MG63 (cell line): ENCODE data around the gene MFNG. TPM values are rescaled to one million over a fixed set of nuclear protein-coding genes. Genes with fewer than 3 reads are reported as not detected.
"Not testable (repeated sequence)": the region's sequence is repeated elsewhere in the genome, so short reads cannot be mapped to it uniquely, and the experiment has no call there.

Source experiments
- DNase-seq: peaks from one replicate; pipeline ENCODE4 v3.0.0-alpha.2; 2020
- H3K27me3 ChIP-seq: fragments of 250-450 bp; sonication (Bioruptor Pico); 2 replicates; pipeline ENCODE4 v1.5.1; 2020; ENCODE audit warnings: mild to moderate bottlenecking, moderate library complexity
- H3K36me3 ChIP-seq: fragments of 250-450 bp; sonication (Bioruptor Pico); 2 replicates; pipeline ENCODE4 v1.5.1; 2020; ENCODE audit warnings: mild to moderate bottlenecking, moderate library complexity
- H3K4me3 ChIP-seq: fragments of 250-450 bp; sonication (Bioruptor Pico); 2 replicates; pipeline ENCODE4 v1.5.1; 2020; ENCODE audit warnings: mild to moderate bottlenecking, moderate library complexity
- H3K9me3 ChIP-seq: fragments of 250-450 bp; sonication (Bioruptor Pico); 2 replicates; pipeline ENCODE4 v1.5.1; 2020; ENCODE audit warnings: mild to moderate bottlenecking, moderate library complexity
- total RNA-seq: library from RNA; depleted of rRNA; stranded (reverse); fragments of >200 nt; shearing (Covaris generic); gene quantifications from 2 replicates; pipeline ENCODE4 v1.2.3, GENCODE V29; 2014; ENCODE audit warnings: low replicate concordance

The MFNG gene
- total RNA-seq, 1 experiment from 2014 or later: 0.66 TPM

DNA sequence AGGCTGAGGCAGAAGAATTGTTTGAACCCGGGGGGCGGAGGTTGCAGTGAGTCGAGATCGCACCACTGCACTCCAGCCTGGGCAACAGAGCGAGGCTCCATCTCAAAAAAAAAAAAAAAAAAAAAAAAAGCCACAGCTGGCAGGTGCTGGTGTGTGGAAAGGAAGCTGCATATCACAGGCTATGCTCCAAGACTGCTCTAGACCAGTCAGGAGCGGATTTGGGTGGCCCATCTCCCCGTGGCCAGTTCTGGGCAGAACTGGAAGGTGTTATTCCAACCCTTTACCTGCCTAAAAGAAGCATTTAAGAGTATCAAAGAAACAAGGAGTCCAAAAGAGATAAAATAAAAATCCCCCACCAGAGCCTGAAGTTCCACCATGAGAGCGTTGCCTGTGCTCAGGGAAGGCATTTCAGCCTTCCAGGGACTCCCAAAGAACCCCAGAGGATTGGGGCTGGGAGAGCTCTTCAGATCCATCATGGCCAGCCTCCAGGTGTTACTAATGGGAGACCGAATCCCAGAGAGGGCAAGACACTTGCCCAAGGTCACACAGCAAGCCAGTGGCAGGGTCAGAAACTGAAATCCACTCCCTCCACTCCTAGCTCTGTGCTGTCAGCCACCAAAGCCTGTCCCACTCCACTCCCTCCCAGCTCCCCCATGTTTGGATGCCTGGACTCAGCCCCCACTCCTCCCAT lies 14.3 kb downstream of the MFNG start:
- H3K4me3 ChIP-seq: no peak overlapping the region
- H3K27me3 ChIP-seq: no peaks in the 10 kb centered on the region
- DNase-seq: no peak
- H3K9me3 ChIP-seq: no peaks in the 10 kb centered on the region
- H3K36me3 ChIP-seq: no peaks in the 10 kb centered on the region

DNA sequence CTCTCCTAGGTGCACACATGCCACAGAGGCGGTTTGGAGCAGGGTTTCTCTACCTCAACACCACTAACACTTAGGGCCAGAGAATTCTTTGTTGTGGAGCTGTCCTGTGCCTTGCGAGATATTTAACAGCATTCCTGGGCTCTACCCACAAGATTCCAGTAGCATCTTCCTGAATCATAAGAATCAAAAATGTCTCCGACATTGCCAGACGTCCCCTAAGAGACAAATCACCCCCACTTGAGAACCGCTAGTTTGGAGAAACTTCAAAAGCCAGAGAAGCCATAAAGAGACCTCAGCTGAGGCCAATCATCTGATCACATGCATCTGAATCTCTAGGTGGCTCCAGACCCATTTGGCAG lies 16.1 kb downstream of the MFNG start:
- no peak for DNase-seq
- Histone ChIP-seq H3K4me3 (no peak overlapping the region), H3K36me3 (no peaks in the 10 kb centered on the region), H3K9me3 (no peaks in the 10 kb centered on the region), H3K27me3 (no peaks in the 10 kb centered on the region)

- no peak for DNase-seq
- Histone ChIP-seq H3K27me3 (no peaks in the 10 kb centered on the region), H3K36me3 (no peaks in the 10 kb centered on the region), H3K9me3 (no peaks in the 10 kb centered on the region), H3K4me3 (no peak overlapping the region)
Measured at GRCh38 chr22:37469416-37470086, 16.6 kb downstream of the MFNG start.

DNA sequence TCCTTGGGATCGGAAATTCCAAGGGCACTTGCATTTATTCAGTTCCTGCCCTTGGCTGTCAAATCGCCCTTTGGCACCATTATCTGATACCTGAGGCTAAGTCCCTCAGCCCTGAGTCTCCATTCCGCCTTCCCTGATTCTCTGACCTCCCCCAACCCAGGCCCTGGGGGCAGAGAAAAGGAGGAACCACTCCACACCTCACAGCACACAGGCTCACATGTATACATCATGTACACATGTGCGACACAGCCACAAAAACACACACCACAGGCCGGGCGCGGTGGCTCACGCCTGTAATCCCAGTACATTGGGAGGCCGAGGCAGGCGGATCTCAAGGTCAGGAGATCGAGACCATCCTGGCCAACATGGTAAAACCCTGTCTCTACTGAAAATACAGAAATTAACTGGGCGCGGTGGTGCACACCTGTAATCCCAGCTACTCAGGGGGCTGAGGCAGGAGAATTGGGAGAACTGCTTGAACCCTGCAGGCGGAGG lies 17.9 kb downstream of the MFNG start:
- not testable (repeated sequence) for H3K9me3 ChIP-seq, H3K27me3 ChIP-seq, H3K4me3 ChIP-seq, H3K36me3 ChIP-seq, DNase-seq

DNA sequence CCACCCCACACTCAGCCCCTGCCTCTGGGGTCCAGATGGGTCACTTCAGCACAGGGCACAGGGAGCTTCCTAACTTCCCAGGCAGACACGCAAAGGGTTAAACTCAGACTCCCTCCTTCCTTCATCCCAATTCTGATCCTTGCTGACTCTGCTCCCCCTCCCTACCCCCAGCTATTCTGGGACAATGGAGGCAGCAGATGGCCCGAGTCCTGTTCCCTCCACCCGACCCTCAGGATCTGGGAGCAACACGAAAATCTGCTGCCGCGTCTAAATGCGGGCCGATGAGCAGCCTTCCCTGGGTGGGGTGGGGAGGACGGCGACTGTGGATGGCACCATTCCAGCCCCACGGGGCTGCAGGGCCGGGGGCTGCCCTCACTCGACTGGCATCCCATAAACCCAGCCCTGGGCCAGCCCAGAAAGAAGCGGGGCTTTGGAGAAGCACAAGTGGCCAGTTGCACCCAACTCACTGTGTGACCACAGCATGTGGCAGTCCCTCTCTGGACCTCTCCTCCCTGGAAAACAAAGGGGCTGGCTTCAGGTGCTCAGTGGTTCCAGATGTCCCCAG lies 18.7 kb downstream of the MFNG start:
- H3K9me3 ChIP-seq: no peaks in the 10 kb centered on the region
- no peak for DNase-seq
- 0 out of 2 replicates have a peak, but pooled peaks cover 2% of the 10 kb centered on the region for H3K27me3 ChIP-seq
- no peak overlapping the region for H3K4me3 ChIP-seq
- H3K36me3 ChIP-seq: no peaks in the 10 kb centered on the region

- Histone ChIP-seq H3K4me3 (no peak overlapping the region), H3K9me3 (no peaks in the 10 kb centered on the region), H3K27me3 (peaks cover 2% of the 10 kb centered on the region; the same call in 1 of the 2 replicates), H3K36me3 (no peaks in the 10 kb centered on the region)
- DNase-seq: no peak
Measured at GRCh38 chr22:37464181-37464580, 22.0 kb downstream of the MFNG start.

DNA sequence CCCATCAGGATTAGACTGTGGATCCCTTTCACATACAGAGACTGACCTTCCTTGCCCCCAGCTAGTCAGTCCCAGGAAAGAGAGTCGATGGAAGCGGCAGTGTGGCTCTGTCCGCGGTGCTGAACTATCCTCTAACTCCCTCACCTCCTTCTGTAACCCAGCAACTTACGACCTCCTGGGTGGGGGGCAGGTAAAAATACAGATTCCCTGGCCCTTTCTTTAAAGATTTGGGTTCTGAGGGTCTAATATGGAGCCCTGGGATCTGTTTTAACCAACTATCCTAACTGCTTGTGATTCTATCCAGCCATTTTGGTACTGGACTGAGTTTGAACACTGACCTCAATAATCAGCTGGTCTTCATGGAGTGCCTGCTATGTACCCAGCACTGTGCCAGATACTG lies 23.2 kb downstream of the MFNG start:
- H3K9me3 ChIP-seq: no peaks in the 10 kb centered on the region
- no peak overlapping the region for H3K4me3 ChIP-seq
- H3K27me3 ChIP-seq: peaks cover 4% of the 10 kb centered on the region
- H3K36me3 ChIP-seq: no peaks in the 10 kb centered on the region
- no peak for DNase-seq

GRCh38 chr22:37462436-37462835 lies 23.7 kb downstream of the MFNG start:
- Histone ChIP-seq H3K27me3 (peaks cover 4% of the 10 kb centered on the region), H3K4me3 (no peak overlapping the region), H3K9me3 (no peaks in the 10 kb centered on the region), H3K36me3 (no peaks in the 10 kb centered on the region)
- DNase-seq: no peak

DNA sequence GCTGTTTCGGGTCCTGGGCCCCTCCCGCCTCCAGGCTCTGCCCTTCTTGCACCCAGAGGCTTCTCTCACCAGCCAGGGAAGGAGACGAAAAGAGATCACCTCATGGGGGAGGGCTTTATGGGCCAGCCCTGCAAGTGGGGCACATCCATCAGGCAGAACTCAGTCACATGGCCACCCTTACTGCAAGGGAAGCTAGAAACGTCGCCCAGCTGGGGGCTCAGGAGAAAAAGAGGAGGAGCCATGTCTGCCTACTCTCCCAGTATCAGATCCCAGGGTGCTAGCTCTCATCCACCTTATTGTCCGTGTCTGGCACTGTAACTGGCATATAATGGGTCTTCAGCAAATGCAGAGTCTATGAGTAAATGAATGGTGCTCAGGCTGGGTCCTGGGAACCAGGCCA lies 24.2 kb downstream of the MFNG start:
- Histone ChIP-seq H3K27me3 (peaks cover 4% of the 10 kb centered on the region), H3K4me3 (no peak overlapping the region), H3K9me3 (no peaks in the 10 kb centered on the region), H3K36me3 (no peaks in the 10 kb centered on the region)
- no peak for DNase-seq

GRCh38 chr22:37460684-37461083 lies 25.5 kb downstream of the MFNG start:
- no peak overlapping the region for H3K4me3 ChIP-seq
- DNase-seq: no peak
- peaks cover 4% of the 10 kb centered on the region for H3K27me3 ChIP-seq
- no peaks in the 10 kb centered on the region for H3K36me3 ChIP-seq
- H3K9me3 ChIP-seq: no peaks in the 10 kb centered on the region

DNA sequence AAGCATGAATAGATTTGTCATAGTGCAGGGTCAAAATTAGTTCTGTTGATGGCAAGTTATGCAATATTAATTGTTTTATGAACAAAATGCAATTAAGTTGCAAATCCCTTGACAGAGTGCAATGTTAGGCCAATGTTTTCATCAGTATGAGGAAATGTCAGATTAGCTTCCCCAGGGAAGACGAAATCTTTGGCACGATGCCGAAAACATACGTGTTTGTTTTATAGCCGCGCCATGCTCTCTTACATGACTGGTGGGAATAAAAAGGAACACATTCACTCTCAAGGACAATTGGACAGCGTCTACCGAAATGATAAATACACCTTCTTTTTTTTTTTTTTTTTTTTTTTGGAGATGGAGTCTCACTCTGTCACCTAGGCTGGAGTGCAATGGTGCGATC lies 27.0 kb downstream of the MFNG start:
- no peak for DNase-seq

GRCh38 chr22:37457093-37457893 lies 28.9 kb downstream of the MFNG start:
- H3K9me3 ChIP-seq: no peaks in the 10 kb centered on the region
- no peaks in the 10 kb centered on the region for H3K36me3 ChIP-seq
- no peak overlapping the region for H3K4me3 ChIP-seq
- H3K27me3 ChIP-seq: peaks cover 2% of the 10 kb centered on the region
- DNase-seq: peak; percentile 38

More for the DNA sequence above, 27.0 kb downstream of the MFNG start:
- Histone ChIP-seq H3K27me3 (peaks cover 4% of the 10 kb centered on the region), H3K4me3 (no peak overlapping the region), H3K36me3 (no peaks in the 10 kb centered on the region), H3K9me3 (no peaks in the 10 kb centered on the region)

GRCh38 chr22:37456346-37456745 lies 29.8 kb downstream of the MFNG start:
- Histone ChIP-seq H3K36me3 (no peaks in the 10 kb centered on the region), H3K27me3 (peaks cover 2% of the 10 kb centered on the region; the same call in 1 of the 2 replicates), H3K4me3 (no peak overlapping the region), H3K9me3 (no peaks in the 10 kb centered on the region)
- DNase-seq: no peak

DNA sequence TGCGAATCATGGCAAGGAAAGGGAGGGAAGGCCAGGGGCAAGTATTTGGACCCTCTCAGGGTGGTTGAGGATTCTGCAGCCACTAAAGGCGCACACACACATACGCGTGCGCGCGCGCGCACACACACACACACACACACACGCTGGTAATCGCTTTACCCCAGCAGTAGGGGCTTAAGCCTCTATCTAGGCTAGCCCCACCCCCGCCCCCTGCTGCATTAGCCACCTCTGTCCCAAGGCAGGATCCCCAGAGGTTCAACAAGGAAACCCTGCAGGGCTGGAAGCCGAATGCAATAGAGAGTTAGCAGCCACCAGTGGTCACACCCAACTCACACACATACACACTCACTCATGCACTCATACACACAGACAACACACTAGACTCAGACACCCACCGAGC lies 30.3 kb downstream of the MFNG start:
- no peak for DNase-seq
- no peaks in the 10 kb centered on the region for H3K9me3 ChIP-seq

GRCh38 chr22:37454857-37455686 lies 31.1 kb downstream of the MFNG start:
- Histone ChIP-seq H3K27me3 (peaks cover 2% of the 10 kb centered on the region; the same call in 1 of the 2 replicates), H3K9me3 (no peaks in the 10 kb centered on the region), H3K36me3 (no peaks in the 10 kb centered on the region), H3K4me3 (no peak overlapping the region)
- DNase-seq: peak; percentile 69

More for the DNA sequence above, 30.3 kb downstream of the MFNG start:
- H3K36me3 ChIP-seq: no peaks in the 10 kb centered on the region
- no peak overlapping the region for H3K4me3 ChIP-seq
- peaks cover 2% of the 10 kb centered on the region; the same call in 1 of the 2 replicates for H3K27me3 ChIP-seq

- no peaks in the 10 kb centered on the region for H3K9me3 ChIP-seq
- no peak overlapping the region for H3K4me3 ChIP-seq
- no peak for DNase-seq
- peaks cover 2% of the 10 kb centered on the region; the same call in 1 of the 2 replicates for H3K27me3 ChIP-seq
- no peaks in the 10 kb centered on the region for H3K36me3 ChIP-seq
Measured at GRCh38 chr22:37453696-37454095, 32.5 kb downstream of the MFNG start.
